ENCODE data around the gene TMEM100.

The TMEM100 gene

DNA sequence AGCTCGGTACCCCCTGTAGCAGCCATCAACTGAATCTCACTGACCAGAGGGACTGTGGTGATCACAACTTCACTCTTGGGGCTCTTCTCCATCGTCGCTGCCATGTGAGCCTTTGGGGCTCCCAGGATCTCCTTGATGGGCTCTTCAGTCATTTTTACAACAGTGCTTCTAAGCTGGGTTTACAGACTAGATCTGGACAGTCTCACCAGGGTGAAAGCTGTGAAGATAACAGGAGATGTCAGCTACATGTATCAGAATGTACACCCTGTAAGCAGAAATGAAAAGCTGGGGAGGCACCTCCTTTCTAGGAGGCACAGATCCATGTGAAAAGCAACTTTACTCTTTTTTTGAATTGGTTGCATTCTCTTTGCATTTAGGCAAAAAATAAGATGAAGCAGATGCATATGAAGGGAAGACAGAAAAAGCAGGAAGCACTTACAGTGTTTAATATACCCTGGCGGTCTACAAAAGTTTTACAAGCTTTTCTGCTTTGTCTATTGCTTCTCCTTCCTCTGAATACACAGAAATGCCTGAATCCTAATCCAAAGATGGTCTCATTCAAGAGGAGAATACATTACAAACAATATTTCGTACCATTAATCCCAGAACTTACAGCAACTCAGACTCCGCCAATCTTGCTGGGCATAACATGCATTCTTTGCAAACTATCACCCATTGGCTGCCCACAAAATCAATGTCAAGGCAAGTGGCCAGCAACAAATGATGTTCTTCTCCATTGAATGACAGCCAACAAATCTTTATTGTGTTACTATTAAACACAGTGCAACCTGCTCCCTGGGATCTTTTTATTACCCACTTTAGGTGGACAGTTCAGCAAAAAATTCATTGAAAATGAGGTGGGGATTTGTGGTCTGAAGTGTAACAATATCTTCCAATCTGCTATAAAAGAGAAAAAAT lies 1.5 kb downstream of the TMEM100 start:
- H3K36me3 ChIP-seq (replicated peaks; ENCODE audit: insufficient read depth, low read length), result no peaks in the 10 kb centered on the region
- H3K9me3 ChIP-seq (replicated peaks; ENCODE audit: insufficient read depth, low read length), result no peaks in the 10 kb centered on the region
- H3K9me2 ChIP-seq (replicated peaks; ENCODE audit: insufficient read depth, low read length), result no peaks in the 10 kb centered on the region
- no peaks in the 10 kb centered on the region for H3K79me2 ChIP-seq (ENCODE audit: low read length)
- no peaks in the 10 kb centered on the region for H4K20me1 ChIP-seq (ENCODE audit: insufficient read depth, low read length)
- no peak overlapping the region for H3K27ac ChIP-seq (ENCODE audit: low read length)
- no peak overlapping the region for H2AFZ ChIP-seq (ENCODE audit: low read length)
- no peak overlapping the region for H3K9ac ChIP-seq (ENCODE audit: low read length)
- no peaks in the 10 kb centered on the region for H3K27me3 ChIP-seq (replicated peaks; ENCODE audit: insufficient read depth, low read length)
- no peak for DNase-seq
- TF ChIP-seq EZH2phosphoT487 (IDR thresholded peaks at IDR 0.05; ENCODE audit: low read length) (no peak), EZH2 (optimal IDR thresholded peaks at IDR 0.05; ENCODE audit: low read depth, low read length) (no peak)
- TF ChIP-seq, protein P1, sequence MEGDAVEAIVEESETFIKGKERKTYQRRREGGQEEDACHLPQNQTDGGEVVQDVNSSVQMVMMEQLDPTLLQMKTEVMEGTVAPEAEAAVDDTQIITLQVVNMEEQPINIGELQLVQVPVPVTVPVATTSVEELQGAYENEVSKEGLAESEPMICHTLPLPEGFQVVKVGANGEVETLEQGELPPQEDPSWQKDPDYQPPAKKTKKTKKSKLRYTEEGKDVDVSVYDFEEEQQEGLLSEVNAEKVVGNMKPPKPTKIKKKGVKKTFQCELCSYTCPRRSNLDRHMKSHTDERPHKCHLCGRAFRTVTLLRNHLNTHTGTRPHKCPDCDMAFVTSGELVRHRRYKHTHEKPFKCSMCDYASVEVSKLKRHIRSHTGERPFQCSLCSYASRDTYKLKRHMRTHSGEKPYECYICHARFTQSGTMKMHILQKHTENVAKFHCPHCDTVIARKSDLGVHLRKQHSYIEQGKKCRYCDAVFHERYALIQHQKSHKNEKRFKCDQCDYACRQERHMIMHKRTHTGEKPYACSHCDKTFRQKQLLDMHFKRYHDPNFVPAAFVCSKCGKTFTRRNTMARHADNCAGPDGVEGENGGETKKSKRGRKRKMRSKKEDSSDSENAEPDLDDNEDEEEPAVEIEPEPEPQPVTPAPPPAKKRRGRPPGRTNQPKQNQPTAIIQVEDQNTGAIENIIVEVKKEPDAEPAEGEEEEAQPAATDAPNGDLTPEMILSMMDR (IDR thresholded peaks at IDR 0.05; ENCODE audit: low read length), result no peak
- H3K4me1 ChIP-seq (ENCODE audit: low read length), result no peaks in the 10 kb centered on the region
- no peak overlapping the region for H3K4me2 ChIP-seq (ENCODE audit: low read depth, low read length)
- no peak overlapping the region for H3K4me3 ChIP-seq (ENCODE audit: low read length)
- no peaks in the 10 kb centered on the region for H3F3A ChIP-seq (ENCODE audit: insufficient read depth, low read length)

DNA sequence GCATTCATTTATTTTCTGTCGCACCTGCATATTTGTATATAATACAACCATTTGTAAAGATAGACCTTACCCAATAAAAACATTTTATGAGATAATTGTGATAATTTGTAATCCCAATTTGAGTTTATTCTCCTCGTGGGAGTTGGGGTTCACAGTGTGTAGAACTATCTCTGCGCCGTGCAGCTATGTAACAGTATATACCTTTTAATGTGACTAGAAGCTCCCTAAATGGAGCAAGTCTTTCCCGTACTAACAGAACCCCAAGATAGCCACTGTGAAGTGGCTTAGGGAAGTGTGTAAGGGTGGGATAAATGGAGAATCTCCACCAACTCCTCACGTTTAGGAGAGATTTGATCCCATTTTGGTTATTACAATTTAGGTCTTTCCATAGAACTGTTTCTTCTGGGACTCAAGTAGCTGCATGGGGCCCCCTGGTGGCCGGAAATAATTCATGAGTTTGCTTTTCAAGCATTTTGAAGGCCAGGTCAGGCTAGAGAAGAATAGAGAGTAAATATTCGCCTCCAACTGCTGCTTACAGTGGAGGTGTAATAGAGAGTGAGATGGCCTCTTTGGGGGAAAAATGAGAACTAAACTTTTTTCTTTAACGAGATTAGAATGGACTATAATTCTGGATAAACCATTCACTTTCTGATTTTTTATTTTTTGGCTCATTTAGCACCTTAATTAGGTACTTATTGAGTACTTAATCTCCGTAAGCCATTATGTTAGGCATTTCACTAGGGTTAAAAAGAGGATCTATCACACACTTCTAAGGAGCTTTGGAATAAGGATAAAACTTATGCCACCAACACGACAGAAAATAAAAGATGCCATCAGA lies 4.5 kb downstream of the TMEM100 start:
- no peaks in the 10 kb centered on the region for H3K27me3 ChIP-seq (replicated peaks; ENCODE audit: insufficient read depth, low read length)
- TF ChIP-seq EZH2 (optimal IDR thresholded peaks at IDR 0.05; ENCODE audit: low read depth, low read length), result no peak
- no peak for TF ChIP-seq EZH2phosphoT487 (IDR thresholded peaks at IDR 0.05; ENCODE audit: low read length)
- TF ChIP-seq, protein P1 (IDR thresholded peaks at IDR 0.05; ENCODE audit: low read length), result peak; percentile 72
- no peak overlapping the region for H2AFZ ChIP-seq (ENCODE audit: low read length)

DNA sequence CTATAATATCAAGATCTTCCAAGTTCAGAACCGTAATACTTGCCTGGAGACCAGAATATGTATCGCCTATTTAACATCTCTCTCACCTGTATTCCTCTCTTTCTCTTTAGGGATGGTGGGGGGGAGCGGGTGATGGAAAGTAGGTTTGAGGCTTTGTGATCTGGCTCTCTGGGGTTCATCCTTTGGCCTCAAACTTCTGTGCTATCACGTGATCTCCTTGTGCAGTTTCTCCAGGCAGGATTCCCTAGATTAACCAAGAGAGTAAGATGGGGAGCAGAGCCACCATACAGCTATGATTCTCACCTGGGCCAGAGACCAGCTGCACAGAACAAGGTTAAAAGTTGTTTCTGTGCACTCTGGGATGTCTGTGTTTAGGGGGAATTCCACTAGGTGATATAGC lies 5.2 kb downstream of the TMEM100 start:
- no peak overlapping the region for H3K27ac ChIP-seq (ENCODE audit: low read length)
- H2AFZ ChIP-seq (ENCODE audit: low read length), result no peak overlapping the region
- H3K9me2 ChIP-seq (replicated peaks; ENCODE audit: insufficient read depth, low read length), result no peaks in the 10 kb centered on the region
- no peak for TF ChIP-seq EZH2phosphoT487 (IDR thresholded peaks at IDR 0.05; ENCODE audit: low read length)
- TF ChIP-seq EZH2 (optimal IDR thresholded peaks at IDR 0.05; ENCODE audit: low read depth, low read length), result no peak
- TF ChIP-seq, protein P1 (IDR thresholded peaks at IDR 0.05; ENCODE audit: low read length), result no peak
- H3K4me3 ChIP-seq (ENCODE audit: low read length), result no peak overlapping the region
- H3K36me3 ChIP-seq (replicated peaks; ENCODE audit: insufficient read depth, low read length), result no peaks in the 10 kb centered on the region
- H3K79me2 ChIP-seq (ENCODE audit: low read length), result no peaks in the 10 kb centered on the region
- no peak for DNase-seq
- H3F3A ChIP-seq (ENCODE audit: insufficient read depth, low read length), result no peaks in the 10 kb centered on the region
- H4K20me1 ChIP-seq (ENCODE audit: insufficient read depth, low read length), result no peaks in the 10 kb centered on the region
- no peaks in the 10 kb centered on the region for H3K4me1 ChIP-seq (ENCODE audit: low read length)
- no peaks in the 10 kb centered on the region for H3K9me3 ChIP-seq (replicated peaks; ENCODE audit: insufficient read depth, low read length)
- no peaks in the 10 kb centered on the region for H3K27me3 ChIP-seq (replicated peaks; ENCODE audit: insufficient read depth, low read length)
- no peak overlapping the region for H3K9ac ChIP-seq (ENCODE audit: low read length)
- H3K4me2 ChIP-seq (ENCODE audit: low read depth, low read length), result no peak overlapping the region

More for the DNA sequence above, 4.5 kb downstream of the TMEM100 start:
- Histone ChIP-seq H3K9me2 (replicated peaks; ENCODE audit: insufficient read depth, low read length) (no peaks in the 10 kb centered on the region), H3K4me1 (ENCODE audit: low read length) (no peaks in the 10 kb centered on the region), H3K36me3 (replicated peaks; ENCODE audit: insufficient read depth, low read length) (no peaks in the 10 kb centered on the region), H3K9me3 (replicated peaks; ENCODE audit: insufficient read depth, low read length) (no peaks in the 10 kb centered on the region), H3F3A (ENCODE audit: insufficient read depth, low read length) (no peaks in the 10 kb centered on the region), H4K20me1 (ENCODE audit: insufficient read depth, low read length) (no peaks in the 10 kb centered on the region), H3K4me2 (ENCODE audit: low read depth, low read length) (no peak overlapping the region), H3K9ac (ENCODE audit: low read length) (no peak overlapping the region), H3K79me2 (ENCODE audit: low read length) (no peaks in the 10 kb centered on the region), H3K27ac (ENCODE audit: low read length) (no peak overlapping the region), H3K4me3 (ENCODE audit: low read length) (no peak overlapping the region)
- peak; percentile 72 for DNase-seq

Data from MM.1S (cell line).